MCF 10A (cell line): Measurements from ENCODE around the gene LRRFIP1. TPM values are rescaled to one million over a fixed set of nuclear protein-coding genes. Genes with fewer than 3 reads are reported as not detected.
A peak's percentile ranks its signal among the peaks of the same experiment; 100 is the strongest.

Source experiments
- BruUV-seq: library from RNA; stranded (reverse); fragments of 400-500 nt; replicated peaks from 2 replicates; lab custom pipeline; 2021; lab: Mats Ljungman, UMichigan
- CTCF ChIA-PET: fragments of 300-600 bp; sonication (Branson Sonifier 250); formaldehyde crosslinking; extraction: SDS; loops from one replicate; lab custom pipeline; 2021; ENCODE audit warnings: antibody characterized with exemption, inconsistent platforms; lab: Yijun Ruan, JAX
- POLR2A ChIA-PET: fragments of 300-600, 350-650 bp; sonication (Branson Sonifier 250); formaldehyde crosslinking; extraction: SDS; loops from one replicate; lab custom pipeline; 2020; ENCODE audit warnings: antibody characterized with exemption, inconsistent platforms; lab: Yijun Ruan, JAX
- DNase-seq: peaks from one replicate; pipeline ENCODE4 v3.0.0-alpha.2; 2018; ENCODE audit not compliant: unreplicated experiment
- H3K27ac Mint-ChIP-seq: one replicate; pipeline ENCODE4 v1.8.0; 2022; ENCODE audit warnings: mild to moderate bottlenecking, low read depth, mixed read lengths; ENCODE audit not compliant: unreplicated experiment
- H3K27me3 Mint-ChIP-seq: one replicate; pipeline ENCODE4 v1.8.0; 2022; ENCODE audit warnings: mixed read lengths; ENCODE audit not compliant: insufficient read depth, unreplicated experiment
- H3K36me3 Mint-ChIP-seq: one replicate; pipeline ENCODE4 v1.8.0; 2022; ENCODE audit warnings: mild to moderate bottlenecking, moderate library complexity, mixed read lengths; ENCODE audit not compliant: insufficient read depth, unreplicated experiment
- H3K4me1 Mint-ChIP-seq: one replicate; pipeline ENCODE4 v1.8.0; 2022; ENCODE audit warnings: mixed read lengths; ENCODE audit not compliant: insufficient read depth, unreplicated experiment
- H3K4me3 Mint-ChIP-seq: one replicate; pipeline ENCODE4 v1.8.0; 2022; ENCODE audit warnings: mild to moderate bottlenecking, moderate library complexity, mixed read lengths; ENCODE audit not compliant: unreplicated experiment
- H3K9me3 Mint-ChIP-seq: one replicate; pipeline ENCODE4 v1.8.0; 2022; ENCODE audit warnings: mixed read lengths; ENCODE audit not compliant: unreplicated experiment
- CTCF ChIP-seq: fragments of 200-600 bp; IDR thresholded peaks from one replicate; pipeline ENCODE4 v1.8.0; 2022; ENCODE audit warnings: antibody characterized with exemption, mild to moderate bottlenecking; ENCODE audit not compliant: unreplicated experiment
- intact Hi-C: fragments of 100-400 bp; cut with micrococcal nuclease; formaldehyde crosslinking; loops from 2 replicates; pipeline ENCODE4 v1.14.1; 2022
- total RNA-seq: library from RNA; stranded (reverse); gene quantifications from 2 replicates; pipeline ENCODE4 v1.2.3, GENCODE V29; 2022

The LRRFIP1 gene
- total RNA-seq, 1 experiment from 2014 or later = 197 TPM

GRCh38 chr2:237711458-237712150, 84.2 kb downstream of the LRRFIP1 start:
- DNase-seq = no peak
- H3K27me3 Mint-ChIP-seq = no peaks in the 10 kb centered on the region
- ChIA-PET CTCF (interaction anchor here (2.2 kb wide), 1 partner anchor 33 kb away, joined by 7 read pairs; no protein-coding TSS in a partner anchor), POLR2A (interaction anchor here (2.0 kb wide), 1 partner anchor 19 kb away, joined by 4 read pairs; no protein-coding TSS in a partner anchor)
- peak overlapping the region; percentile 22 for H3K27ac Mint-ChIP-seq
- no peak for TF ChIP-seq CTCF
- intact Hi-C loops = no loop called here
- H3K36me3 Mint-ChIP-seq = peaks cover 49% of the 10 kb centered on the region
- no peaks in the 10 kb centered on the region for H3K9me3 Mint-ChIP-seq
- no TSS peak for BruUV-seq
- peaks cover 5% of the 10 kb centered on the region for H3K4me1 Mint-ChIP-seq
- H3K4me3 Mint-ChIP-seq = no peak overlapping the region

GRCh38 chr2:237712477-237713377, 85.3 kb downstream of the LRRFIP1 start:
- no TSS peak for BruUV-seq
- Mint-ChIP-seq H3K27me3 (no peaks in the 10 kb centered on the region), H3K4me3 (no peak overlapping the region), H3K4me1 (peaks cover 5% of the 10 kb centered on the region), H3K9me3 (no peaks in the 10 kb centered on the region), H3K36me3 (peaks cover 59% of the 10 kb centered on the region), H3K27ac (peak overlapping the region; percentile 22)
- ChIA-PET POLR2A (interaction anchor here (1.9 to 2.0 kb wide), 2 partner anchors 18 to 19 kb away, joined by 4 to 11 read pairs; no protein-coding TSS in a partner anchor), CTCF (interaction anchor here (0.9 to 2.2 kb wide), 3 partner anchors 10 to 32 kb away, joined by 4 to 7 read pairs (median 5); no protein-coding TSS in a partner anchor)
- intact Hi-C loops = no loop called here
- DNase-seq = no peak
- TF ChIP-seq CTCF = no peak

GRCh38 chr2:237714690-237715458, 87.5 kb downstream of the LRRFIP1 start:
- POLR2A ChIA-PET = no interaction called here
- peaks cover 44% of the 10 kb centered on the region for H3K36me3 Mint-ChIP-seq

More at GRCh38 chr2:237714690-237715458, 87.5 kb downstream of the LRRFIP1 start:
- Mint-ChIP-seq H3K27ac (no peak overlapping the region), H3K4me3 (no peak overlapping the region), H3K4me1 (peaks cover 5% of the 10 kb centered on the region), H3K9me3 (no peaks in the 10 kb centered on the region), H3K27me3 (no peaks in the 10 kb centered on the region)
- BruUV-seq = no TSS peak
- DNase-seq = no peak
- no peak for TF ChIP-seq CTCF
- CTCF ChIA-PET = interaction anchor here (0.6 kb wide), 1 partner anchor 1826 kb away, joined by 3 read pairs; no protein-coding TSS in a partner anchor
- intact Hi-C loops = no loop called here
